HepG2 (cell line): ENCODE results near the gene MFF. TPM values are rescaled to one million over a fixed set of nuclear protein-coding genes. Genes with fewer than 3 reads are reported as not detected.

ENCODE experiments used
- GATAD2A ChIP-seq: IDR thresholded peaks from 2 replicates; pipeline ENCODE4 v1.6.1; 2016
- GPN1 ChIP-seq: sonication (generic); formaldehyde crosslinking; IDR thresholded peaks from 2 replicates; pipeline ENCODE4 v1.5.1; 2020; ENCODE audit warnings: missing genetic modification reagents, borderline replicate concordance
- HNRNPLL ChIP-seq: fragments of 200-400 bp; formaldehyde crosslinking; IDR thresholded peaks from 2 replicates; pipeline ENCODE4 v1.6.1; 2017; ENCODE audit warnings: mild to moderate bottlenecking, low read depth, low read length; ENCODE audit not compliant: poor library complexity, severe bottlenecking
- KAT7 ChIP-seq: IDR thresholded peaks from 2 replicates; pipeline ENCODE4 v1.6.1; 2018; ENCODE audit warnings: borderline replicate concordance, missing compliant biosample characterization
- MBD4 ChIP-seq: IDR thresholded peaks from 2 replicates; pipeline ENCODE4 v1.6.1; 2012; ENCODE audit warnings: low read length, inconsistent platforms, borderline replicate concordance
- ZBTB38 ChIP-seq: sonication (generic); formaldehyde crosslinking; IDR thresholded peaks from 2 replicates; pipeline ENCODE4 v1.5.1; 2020; ENCODE audit warnings: mild to moderate bottlenecking, missing genetic modification reagents
- ZNF33A ChIP-seq: sonication (generic); formaldehyde crosslinking; IDR thresholded peaks from 2 replicates; pipeline ENCODE4 v1.5.1; 2020; ENCODE audit warnings: missing genetic modification reagents, mild to moderate bottlenecking, moderate library complexity, borderline replicate concordance
- ZNF496 ChIP-seq: sonication (generic); formaldehyde crosslinking; IDR thresholded peaks from 2 replicates; pipeline ENCODE4 v1.8.1; 2023; ENCODE audit warnings: mild to moderate bottlenecking, moderate library complexity, missing genetic modification reagents; ENCODE audit not compliant: insufficient replicate concordance
- ZNF883 ChIP-seq: sonication (generic); formaldehyde crosslinking; IDR thresholded peaks from 2 replicates; pipeline ENCODE4 v1.5.1; 2020; ENCODE audit warnings: mild to moderate bottlenecking, missing genetic modification reagents; ENCODE audit errors: not compliant biosample characterization
- ZSCAN20 ChIP-seq: sonication (generic); formaldehyde crosslinking; IDR thresholded peaks from 2 replicates; pipeline ENCODE4 v1.4.0; 2020; ENCODE audit warnings: missing genetic modification reagents, mild to moderate bottlenecking, borderline replicate concordance
- polyA plus RNA-seq, 8 experiments: library from polyadenylated mRNA; depleted of rRNA in 3 of 8; stranded (reverse) in 7 of 8; unstranded in 1 of 8; fragments of >200 nt; fragmentation: Illumina TruSeq in 4 of 8; extraction: Trizol in 4 of 8; gene quantifications; 2 replicates each; pipeline versions ENCODE4 v1.2.1 to v1.2.3, GENCODE V29; 2011 to 2016; ENCODE audit warnings: low read depth in 4 of 8, missing spikeins in 1 of 8, mixed read lengths in 1 of 8; ENCODE audit not compliant: insufficient read depth in 1 of 8
- total RNA-seq, 5 experiments: library from RNA; depleted of rRNA; stranded (reverse); fragments of >200 nt; fragmentation: Illumina TruSeq; extraction: Trizol; gene quantifications; 2 replicates each; pipeline ENCODE4 v1.2.3, GENCODE V29; 2016; ENCODE audit warnings: low read depth in 1 of 5
- TF ChIP-seq, protein P1 (sequence below): IDR thresholded peaks from 2 replicates; pipeline ENCODE4 v1.6.1; 2016
- TF ChIP-seq, protein P2 (sequence below): sonication (generic); formaldehyde crosslinking; IDR thresholded peaks from 2 replicates; pipeline ENCODE4 v1.5.0; 2020; ENCODE audit warnings: mild to moderate bottlenecking, missing genetic modification reagents, borderline replicate concordance
- TF ChIP-seq, protein P3 (sequence below): fragments of 450-650 bp; IDR thresholded peaks from 2 replicates; pipeline ENCODE4 v1.6.1; 2017; ENCODE audit warnings: mild to moderate bottlenecking
- TF ChIP-seq, protein P4 (sequence below): sonication (generic); formaldehyde crosslinking; IDR thresholded peaks from 2 replicates; pipeline ENCODE4 v1.4.0; 2020; ENCODE audit warnings: missing genetic modification reagents, borderline replicate concordance
- TF ChIP-seq, protein P5 (sequence below): sonication (generic); formaldehyde crosslinking; IDR thresholded peaks from 2 replicates; pipeline ENCODE4 v1.8.0; 2022; ENCODE audit warnings: missing genetic modification reagents, mild to moderate bottlenecking, borderline replicate concordance

The MFF gene
- total and polyA plus RNA-seq, 2 of the 13 experiments (the other 11 are each of a cell fraction or from before 2014, with no cell fraction given): 81.9 to 156 TPM

DNA sequence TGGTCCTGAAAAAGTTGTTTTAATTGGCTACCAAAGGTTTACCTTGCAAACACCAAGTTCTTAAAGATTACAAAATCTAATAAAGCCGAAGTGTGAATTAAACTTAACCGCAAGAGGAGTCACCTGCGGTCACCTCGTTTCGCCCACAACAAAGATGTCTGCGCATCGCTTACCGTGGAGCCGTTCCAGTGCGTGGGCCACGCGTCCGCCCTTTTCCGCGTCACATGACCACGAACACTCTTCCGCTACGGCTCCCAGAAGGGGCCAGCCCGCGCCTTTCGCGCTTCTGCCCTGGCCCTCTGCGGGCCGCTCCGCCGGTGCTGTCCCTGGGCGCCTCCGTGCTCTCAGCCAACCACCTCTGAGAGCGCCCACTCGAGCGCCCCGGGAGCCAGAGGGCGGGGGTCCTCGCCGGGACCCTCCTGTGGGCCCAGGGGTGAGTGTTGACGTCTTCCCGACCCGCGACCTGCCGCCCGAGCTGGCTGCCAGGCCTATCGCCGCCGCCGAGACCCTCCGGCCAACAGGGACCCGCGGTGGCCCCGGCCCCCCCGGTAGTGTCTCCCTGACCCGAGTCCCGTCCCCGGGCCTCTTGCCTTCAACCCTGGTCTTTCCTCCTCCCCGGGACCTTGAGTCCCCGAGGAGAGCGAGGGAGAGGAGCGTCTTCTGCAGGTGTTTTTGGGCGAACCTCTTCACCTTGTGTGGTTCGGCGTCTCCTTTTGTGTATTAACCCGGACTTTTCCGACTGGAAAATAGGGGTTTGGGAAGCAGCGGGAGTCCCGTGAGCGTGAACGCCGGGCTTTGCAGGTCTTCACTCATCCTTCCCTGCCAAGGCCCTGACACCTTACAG, at the start of gene MFF (continued):
- TF ChIP-seq, protein P1, sequence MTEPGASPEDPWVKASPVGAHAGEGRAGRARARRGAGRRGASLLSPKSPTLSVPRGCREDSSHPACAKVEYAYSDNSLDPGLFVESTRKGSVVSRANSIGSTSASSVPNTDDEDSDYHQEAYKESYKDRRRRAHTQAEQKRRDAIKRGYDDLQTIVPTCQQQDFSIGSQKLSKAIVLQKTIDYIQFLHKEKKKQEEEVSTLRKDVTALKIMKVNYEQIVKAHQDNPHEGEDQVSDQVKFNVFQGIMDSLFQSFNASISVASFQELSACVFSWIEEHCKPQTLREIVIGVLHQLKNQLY (CRISPR knock-in tag): peak; percentile 70; the same call in 1 of the 2 replicates
- peak; percentile 80; the same call in 1 of the 2 replicates for TF ChIP-seq GPN1
- TF ChIP-seq HNRNPLL: peak; percentile 96
- TF ChIP-seq, protein P2, sequence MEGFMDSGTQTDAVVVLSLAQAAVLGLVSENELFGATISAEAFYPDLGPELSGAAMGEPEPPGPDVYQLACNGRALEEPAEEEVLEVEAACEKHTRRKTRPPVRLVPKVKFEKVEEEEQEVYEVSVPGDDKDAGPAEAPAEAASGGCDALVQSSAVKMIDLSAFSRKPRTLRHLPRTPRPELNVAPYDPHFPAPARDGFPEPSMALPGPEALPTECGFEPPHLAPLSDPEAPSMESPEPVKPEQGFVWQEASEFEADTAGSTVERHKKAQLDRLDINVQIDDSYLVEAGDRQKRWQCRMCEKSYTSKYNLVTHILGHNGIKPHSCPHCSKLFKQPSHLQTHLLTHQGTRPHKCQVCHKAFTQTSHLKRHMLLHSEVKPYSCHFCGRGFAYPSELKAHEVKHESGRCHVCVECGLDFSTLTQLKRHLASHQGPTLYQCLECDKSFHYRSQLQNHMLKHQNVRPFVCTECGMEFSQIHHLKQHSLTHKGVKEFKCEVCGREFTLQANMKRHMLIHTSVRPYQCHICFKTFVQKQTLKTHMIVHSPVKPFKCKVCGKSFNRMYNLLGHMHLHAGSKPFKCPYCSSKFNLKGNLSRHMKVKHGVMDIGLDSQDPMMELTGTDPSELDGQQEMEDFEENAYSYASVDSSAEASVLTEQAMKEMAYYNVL (CRISPR knock-in tag): peak; percentile 79; the same call in 1 of the 2 replicates
- peak; percentile 89 for TF ChIP-seq GATAD2A
- TF ChIP-seq ZSCAN20 (CRISPR knock-in tag): peak; percentile 93; the same call in 1 of the 2 replicates
- no peak for TF ChIP-seq MBD4
- TF ChIP-seq, protein P3, sequence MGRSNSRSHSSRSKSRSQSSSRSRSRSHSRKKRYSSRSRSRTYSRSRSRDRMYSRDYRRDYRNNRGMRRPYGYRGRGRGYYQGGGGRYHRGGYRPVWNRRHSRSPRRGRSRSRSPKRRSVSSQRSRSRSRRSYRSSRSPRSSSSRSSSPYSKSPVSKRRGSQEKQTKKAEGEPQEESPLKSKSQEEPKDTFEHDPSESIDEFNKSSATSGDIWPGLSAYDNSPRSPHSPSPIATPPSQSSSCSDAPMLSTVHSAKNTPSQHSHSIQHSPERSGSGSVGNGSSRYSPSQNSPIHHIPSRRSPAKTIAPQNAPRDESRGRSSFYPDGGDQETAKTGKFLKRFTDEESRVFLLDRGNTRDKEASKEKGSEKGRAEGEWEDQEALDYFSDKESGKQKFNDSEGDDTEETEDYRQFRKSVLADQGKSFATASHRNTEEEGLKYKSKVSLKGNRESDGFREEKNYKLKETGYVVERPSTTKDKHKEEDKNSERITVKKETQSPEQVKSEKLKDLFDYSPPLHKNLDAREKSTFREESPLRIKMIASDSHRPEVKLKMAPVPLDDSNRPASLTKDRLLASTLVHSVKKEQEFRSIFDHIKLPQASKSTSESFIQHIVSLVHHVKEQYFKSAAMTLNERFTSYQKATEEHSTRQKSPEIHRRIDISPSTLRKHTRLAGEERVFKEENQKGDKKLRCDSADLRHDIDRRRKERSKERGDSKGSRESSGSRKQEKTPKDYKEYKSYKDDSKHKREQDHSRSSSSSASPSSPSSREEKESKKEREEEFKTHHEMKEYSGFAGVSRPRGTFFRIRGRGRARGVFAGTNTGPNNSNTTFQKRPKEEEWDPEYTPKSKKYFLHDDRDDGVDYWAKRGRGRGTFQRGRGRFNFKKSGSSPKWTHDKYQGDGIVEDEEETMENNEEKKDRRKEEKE: no peak
- TF ChIP-seq KAT7 (CRISPR knock-in tag): peak; percentile 94; the same call in 1 of the 2 replicates
- 0 out of 2 replicates have a peak, but pooled peaks have one; percentile 88 for TF ChIP-seq ZNF33A (CRISPR knock-in tag)
- TF ChIP-seq, protein P4, sequence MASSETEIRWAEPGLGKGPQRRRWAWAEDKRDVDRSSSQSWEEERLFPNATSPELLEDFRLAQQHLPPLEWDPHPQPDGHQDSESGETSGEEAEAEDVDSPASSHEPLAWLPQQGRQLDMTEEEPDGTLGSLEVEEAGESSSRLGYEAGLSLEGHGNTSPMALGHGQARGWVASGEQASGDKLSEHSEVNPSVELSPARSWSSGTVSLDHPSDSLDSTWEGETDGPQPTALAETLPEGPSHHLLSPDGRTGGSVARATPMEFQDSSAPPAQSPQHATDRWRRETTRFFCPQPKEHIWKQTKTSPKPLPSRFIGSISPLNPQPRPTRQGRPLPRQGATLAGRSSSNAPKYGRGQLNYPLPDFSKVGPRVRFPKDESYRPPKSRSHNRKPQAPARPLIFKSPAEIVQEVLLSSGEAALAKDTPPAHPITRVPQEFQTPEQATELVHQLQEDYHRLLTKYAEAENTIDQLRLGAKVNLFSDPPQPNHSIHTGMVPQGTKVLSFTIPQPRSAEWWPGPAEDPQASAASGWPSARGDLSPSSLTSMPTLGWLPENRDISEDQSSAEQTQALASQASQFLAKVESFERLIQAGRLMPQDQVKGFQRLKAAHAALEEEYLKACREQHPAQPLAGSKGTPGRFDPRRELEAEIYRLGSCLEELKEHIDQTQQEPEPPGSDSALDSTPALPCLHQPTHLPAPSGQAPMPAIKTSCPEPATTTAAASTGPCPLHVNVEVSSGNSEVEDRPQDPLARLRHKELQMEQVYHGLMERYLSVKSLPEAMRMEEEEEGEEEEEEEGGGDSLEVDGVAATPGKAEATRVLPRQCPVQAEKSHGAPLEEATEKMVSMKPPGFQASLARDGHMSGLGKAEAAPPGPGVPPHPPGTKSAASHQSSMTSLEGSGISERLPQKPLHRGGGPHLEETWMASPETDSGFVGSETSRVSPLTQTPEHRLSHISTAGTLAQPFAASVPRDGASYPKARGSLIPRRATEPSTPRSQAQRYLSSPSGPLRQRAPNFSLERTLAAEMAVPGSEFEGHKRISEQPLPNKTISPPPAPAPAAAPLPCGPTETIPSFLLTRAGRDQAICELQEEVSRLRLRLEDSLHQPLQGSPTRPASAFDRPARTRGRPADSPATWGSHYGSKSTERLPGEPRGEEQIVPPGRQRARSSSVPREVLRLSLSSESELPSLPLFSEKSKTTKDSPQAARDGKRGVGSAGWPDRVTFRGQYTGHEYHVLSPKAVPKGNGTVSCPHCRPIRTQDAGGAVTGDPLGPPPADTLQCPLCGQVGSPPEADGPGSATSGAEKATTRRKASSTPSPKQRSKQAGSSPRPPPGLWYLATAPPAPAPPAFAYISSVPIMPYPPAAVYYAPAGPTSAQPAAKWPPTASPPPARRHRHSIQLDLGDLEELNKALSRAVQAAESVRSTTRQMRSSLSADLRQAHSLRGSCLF: no peak; the same call in 1 of the 2 replicates
- TF ChIP-seq ZNF883 (CRISPR knock-in tag): peak; percentile 97
- TF ChIP-seq ZNF496 (CRISPR knock-in tag): no peak
- peak; percentile 99 for TF ChIP-seq ZBTB38 (CRISPR knock-in tag)
- TF ChIP-seq, protein P5, sequence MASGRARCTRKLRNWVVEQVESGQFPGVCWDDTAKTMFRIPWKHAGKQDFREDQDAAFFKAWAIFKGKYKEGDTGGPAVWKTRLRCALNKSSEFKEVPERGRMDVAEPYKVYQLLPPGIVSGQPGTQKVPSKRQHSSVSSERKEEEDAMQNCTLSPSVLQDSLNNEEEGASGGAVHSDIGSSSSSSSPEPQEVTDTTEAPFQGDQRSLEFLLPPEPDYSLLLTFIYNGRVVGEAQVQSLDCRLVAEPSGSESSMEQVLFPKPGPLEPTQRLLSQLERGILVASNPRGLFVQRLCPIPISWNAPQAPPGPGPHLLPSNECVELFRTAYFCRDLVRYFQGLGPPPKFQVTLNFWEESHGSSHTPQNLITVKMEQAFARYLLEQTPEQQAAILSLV (CRISPR knock-in tag): peak; percentile 98
